GM18868 (cell line): ENCODE measurements around the gene SLC6A6.

Experiments used
- ATAC-seq: cut with Tn5 transposase; IDR thresholded peaks from one replicate; pipeline ENCODE4 v1.9.1; 2021; ENCODE audit warnings: mild to moderate bottlenecking, moderate library complexity; ENCODE audit not compliant: unreplicated experiment

The SLC6A6 gene

DNA sequence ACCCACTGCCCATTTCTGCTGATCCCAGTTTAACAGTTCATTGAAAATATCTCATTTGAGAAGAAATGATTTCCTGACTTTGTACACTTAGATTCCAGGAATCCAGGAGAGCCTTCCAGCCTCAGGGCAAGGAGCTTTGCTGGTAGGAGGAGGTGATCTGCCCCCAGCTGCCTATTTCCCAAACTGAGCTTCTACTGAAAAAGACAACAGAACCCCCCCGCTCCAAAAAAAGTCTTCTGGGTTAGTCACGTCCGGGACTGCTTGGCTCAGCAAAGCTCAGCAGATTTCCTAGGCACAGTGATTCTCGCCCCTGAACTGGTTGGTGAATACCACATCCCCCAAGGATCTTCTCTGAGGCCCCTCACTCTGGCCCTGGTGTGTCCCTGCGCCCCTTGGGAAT, 13.1 kb downstream of the SLC6A6 start:
- no peak for ATAC-seq

DNA sequence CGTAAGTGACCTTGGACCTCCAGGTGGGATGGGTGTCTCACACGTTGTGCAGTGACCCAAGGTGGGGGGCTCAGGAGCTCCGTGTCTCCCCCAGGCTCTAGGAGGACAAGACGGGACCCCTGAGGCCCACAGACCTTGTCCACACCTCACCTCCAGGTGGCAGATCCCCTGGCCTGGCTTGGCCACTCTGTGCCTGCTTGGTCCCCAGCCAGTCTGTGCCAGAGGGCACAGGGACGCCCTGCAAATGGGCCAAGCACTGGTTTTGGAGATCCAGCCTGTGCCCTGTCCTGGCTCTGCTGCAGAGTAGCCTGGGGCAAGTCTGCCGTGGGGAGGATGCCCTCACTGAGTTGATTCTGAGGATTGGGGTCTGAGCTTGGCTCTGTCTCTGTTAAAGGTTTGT, 14.0 kb downstream of the SLC6A6 start:
- no peak for ATAC-seq

DNA sequence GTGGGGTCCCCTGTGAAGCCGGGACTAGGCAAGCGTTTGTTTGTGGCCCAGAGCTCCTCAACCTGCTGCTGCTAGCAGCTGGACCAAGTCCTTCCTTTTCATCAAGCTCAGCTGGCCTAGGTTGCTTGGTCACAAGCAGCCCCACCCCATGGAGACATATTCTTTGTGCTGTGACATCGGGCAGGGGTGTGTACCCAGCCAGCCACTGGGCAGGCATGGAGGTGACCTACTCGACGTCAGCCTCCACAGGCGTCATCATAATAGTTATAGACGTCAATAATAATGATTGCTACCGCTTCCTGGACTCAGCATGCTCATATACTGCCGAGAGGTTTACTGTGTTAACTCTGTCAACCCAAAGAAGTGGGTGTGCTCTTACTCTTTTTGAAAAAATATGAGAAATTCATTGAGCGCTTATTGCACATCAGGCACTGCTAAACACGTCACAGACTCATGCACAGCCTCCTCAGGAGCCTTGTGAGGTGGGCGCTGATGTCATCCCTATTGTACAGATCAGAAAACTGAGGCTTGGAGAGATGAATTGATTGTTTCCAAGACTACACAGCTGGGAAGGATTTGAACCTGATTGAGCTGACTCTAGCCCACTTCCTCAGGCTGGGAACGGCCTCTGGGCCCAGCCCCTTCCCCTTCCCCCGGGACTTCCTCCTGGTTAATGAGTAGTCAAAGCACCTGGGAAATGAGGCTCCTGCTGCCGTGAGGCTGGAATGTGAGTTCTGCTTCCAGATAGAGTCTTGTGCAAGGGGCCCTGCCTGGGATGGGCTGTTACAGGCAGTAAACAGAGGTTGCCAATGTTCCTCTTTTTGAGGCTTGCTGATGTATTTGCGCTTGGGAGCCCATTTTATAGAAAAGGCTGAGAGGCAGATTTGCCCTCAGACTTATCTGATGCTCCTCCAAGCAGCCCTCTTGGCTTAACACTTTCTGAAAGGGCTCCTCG, 16.2 kb downstream of the SLC6A6 start:
- ATAC-seq: no peak

DNA sequence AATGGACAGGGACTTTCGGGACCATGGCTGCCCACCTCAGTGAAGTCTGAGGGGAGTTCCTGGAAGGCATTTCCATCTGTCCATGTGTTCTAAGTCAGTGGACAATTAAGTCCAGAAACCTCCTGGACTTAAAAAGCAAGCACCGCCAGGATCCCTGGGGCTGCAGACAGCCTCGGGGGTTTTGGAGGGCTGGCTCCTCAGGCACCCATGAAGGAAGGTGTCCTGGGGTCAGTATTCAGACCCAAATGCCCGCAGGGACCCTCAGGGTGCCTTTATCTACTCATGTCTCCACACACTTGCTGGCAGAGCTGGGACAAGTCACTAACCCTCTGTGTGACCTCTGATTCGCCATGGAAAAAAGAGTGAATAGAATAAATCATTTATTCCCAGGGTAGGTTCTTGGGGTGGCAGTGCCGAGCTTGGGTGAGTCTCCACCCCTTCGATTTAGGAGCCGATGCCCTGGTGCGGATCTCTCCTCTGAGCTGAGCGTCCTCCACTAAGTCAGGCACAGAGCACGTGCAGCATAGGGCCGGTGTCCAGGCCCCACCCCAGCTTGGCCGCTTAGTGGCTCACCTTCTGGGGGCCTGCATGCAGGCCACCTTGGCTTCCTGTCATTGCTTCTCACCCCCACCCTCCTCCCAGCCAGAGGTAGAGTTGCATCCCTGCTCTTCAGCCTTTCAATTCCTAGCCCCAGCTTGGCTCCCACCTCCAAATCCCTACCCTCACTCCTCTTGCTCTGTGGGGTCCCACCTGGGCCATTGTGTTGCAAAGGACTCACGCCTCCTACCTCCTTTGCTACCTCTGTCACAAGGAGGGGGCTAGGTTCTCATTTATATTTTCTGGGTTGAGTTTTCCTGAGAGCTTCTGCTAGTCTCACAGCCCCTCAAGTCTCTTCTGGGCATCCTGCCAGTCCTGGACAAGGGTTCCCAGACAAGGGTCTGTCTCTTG, 19.9 kb downstream of the SLC6A6 start:
- ATAC-seq: no peak

DNA sequence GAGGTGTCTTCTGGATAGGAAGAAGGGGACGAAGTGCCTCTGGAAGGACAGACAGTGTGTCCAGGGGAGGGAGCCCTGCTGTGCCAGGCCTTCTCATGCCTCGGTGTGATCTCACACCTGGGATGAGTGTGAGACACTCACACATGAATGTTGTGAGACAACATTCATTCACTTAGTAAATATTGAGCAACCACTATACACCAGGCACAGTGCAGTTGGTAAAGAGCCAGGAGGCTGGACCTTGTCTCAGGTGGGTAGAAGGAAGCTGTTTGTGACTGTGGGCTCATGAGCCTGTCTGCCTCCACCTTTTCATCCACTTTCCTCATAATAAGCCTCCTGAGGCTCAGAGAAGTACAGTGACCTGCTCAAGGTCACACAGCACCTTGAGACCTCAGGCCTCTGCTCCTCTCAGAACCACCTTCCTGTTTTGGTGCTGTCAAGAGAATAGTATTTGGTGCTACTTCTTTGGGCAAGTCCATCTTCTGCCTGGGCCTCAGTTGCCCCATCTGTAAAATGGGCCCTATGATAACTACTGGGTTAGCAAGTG, 20.9 kb downstream of the SLC6A6 start:
- no peak for ATAC-seq

DNA sequence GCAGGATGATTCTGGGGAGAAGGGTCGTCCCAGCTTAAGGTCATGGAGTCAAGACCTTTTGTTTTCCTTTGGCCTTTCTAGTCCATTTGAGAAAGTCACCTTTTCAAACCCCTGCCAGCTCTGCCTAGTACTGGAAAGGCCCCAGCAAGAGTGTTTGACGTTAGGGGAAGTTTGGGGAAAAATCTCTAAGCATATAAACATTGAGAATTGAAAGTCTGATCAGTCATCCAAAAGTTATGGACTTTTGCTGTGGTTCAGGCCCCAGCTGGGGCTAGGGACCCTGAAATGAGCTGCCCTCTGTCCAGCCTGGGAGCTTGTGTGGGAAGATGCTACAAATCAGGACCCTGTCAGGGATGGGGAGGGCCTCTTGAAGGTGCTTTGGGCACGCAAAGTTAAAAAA, 21.6 kb downstream of the SLC6A6 start:
- ATAC-seq: no peak

DNA sequence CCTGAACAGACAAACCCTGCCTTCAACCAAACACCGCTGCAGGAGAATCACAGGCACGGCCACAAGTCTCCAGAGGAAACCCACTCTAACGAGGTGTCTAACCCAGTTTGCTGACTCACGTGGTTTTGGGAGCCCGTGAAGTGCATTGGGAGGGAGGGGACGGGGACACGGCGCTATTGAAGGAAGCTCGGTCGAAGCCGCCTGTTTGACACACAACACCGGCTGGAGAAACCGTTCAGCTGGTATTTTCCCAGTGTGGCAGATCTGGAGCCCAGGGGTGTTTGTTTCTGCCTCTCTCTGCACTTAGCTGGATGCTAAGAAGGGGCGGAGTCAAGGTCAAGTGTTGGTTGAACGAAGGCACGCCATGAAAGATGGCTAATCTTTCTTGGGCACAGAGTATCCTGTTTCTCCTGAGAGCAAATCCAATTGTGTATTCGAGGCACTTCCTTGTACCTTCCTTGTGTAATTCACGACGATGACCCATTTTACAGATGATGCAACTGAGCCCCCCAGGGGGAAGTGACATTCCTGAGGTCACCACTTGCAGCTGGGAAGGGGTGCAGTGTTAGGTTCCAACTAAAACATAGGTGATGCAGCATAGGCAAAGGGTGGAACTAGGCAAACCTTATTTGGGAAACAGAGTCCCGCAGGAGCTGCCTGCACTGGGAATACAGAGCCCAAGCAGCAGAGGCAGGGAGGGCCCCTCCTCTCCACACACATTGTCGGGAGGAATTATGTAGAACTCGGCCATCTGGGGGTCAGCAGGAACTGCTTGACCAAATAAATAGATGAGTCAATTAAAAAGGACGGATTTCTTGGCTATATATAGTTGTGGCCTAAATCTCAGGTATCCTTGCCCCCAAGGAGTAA, 22.5 kb downstream of the SLC6A6 start:
- ATAC-seq: no peak

DNA sequence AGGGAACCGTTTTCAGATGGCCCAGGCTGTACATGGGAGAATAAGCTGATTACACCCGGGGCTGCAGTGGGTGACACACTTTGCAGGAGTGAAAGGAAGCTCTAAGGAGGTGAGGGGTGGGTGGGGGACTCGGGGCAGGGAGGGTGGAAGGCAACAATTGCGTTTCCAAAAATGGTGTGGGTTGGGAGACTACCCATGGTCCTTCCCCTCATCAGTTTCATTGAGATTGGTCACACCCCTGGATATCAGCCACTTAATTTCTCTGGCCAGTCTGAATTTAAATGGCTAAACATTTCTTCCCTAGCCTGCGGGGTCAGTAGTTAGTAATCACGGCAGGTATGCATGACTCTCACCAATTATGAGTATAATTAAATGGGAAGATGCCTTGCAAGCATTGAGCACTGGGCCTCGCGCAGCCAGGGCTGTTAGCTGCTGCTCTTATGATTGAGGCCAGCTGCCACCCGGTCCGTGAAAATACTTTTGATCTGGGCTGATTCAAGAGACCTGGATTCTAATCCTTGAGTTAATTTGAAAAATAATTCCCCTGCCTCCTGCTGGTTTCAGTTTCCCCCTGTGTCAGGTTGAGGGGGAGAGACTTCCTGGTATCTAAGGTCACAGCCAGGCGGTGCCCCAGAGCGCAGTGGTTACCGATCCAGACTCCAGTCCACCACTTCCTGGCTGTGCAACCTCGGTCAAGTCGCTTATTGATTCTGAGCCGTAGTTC, 23.3 kb downstream of the SLC6A6 start:
- ATAC-seq: peak; percentile 40

DNA sequence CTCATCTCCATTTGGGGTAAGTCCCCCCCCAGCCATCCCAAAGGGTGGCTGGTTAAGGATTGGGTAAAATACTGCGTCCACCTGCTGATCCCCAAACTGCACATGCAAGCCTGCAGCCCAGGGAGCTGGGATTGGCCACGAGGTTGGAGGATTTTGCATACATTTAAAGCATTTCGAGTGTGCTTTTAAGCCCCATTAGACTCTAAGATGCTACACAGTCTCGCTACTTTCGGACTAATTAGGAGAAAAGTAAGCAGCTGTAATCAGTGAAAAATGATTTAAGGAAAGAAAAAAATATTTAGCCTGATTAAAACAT, 23.9 kb downstream of the SLC6A6 start:
- no peak for ATAC-seq

DNA sequence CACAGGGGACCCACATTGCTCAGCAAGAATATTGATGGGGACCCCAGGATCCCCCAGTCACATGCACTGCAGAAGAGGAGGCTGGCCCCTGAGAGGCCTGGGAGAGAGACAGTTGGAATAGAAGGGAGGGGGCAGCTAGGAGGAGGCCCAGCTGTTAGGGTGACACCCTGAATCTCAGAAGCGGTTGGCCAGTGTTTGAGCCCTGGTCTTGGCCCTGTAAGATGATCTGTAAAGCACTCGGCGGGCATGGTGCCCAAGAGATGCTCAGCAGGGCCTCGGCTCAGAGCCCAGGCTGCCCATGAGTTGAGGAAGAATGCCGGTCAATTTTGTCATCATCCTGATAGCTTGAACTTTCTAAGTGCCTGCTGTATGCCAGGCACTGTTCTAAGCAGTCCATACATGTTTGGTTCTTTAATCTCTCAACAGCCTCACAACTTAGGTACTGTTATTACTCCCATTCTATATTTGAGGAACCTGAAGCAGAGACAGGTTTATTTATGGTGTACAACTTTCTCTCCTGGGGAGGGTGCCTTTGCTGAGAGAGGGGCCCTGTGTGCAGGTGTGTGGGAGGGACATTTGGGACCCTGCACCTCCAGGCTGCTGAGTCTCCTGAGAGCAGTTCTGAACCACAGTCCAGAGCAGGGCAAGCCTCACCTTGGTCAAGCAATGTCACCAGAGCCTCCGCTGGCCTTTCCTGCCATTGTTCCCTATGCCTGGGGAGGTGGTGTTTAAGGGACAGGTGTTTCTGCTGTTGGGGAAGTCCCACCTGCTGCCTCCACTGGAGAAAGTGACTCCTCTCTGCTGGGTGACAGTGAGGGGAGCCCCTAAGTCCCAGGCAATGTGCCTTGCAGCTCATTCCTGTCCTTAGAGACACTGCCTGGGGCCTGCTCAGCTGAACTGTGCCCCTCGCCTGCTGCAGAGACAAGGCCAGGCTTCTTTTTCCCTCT, 26.0 kb downstream of the SLC6A6 start:
- no peak for ATAC-seq

DNA sequence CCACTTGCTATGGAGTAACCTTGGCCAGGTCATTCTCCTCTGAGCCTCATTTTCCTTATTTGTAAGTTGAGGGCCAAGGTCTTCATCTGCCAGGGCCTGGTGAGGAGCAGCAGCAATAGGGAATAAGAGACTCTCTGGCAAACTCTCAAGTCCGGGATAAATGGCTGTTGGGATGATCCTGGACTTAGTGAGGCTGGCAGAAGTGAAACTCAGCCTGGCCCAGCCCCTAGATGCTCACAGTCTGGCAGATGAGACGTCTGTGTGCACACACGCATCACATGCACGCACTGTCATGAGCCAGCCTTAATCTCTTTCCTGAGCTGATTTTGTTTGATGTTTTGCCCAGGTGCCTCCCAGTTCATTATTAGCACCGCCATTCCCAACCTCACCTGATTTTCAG, 26.8 kb downstream of the SLC6A6 start:
- no peak for ATAC-seq

DNA sequence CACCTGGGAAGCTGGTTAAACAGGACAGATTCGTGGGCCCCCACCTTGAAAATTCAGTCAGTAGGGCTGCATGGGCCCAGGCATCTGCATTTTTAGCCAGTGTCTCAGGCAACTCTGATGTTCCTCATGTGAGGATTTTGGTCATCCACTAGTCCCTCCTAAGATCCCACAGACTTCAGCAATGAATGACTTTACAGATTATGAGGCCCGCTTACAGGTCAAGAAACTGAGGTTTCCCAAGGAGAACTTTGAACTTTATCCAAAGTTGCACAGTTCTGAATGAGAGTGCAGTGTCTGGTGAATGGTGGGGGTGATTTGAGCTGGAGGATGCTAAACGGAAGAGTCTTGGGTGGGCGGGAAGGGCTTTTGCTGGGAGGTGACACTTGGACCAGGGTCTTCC, 27.2 kb downstream of the SLC6A6 start:
- ATAC-seq: no peak

DNA sequence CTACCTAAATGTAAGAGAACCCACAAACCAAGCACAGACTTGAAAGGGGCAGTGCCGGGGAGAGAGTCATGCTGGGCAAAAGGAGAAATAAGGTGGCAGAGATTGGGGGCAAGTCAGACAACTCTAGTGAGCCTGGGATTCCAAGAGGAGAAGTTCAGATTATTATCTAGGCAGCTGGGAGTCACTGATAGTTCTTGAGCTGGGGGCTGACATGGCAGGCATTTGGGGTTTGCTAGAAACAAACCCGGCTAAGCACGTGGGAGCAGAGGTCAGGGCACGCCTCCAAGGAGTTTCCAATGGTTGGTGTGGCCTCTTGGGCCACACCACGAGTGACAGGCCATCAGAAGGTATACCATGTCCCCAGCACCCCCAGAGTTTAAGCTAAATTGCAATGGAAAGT, 27.6 kb downstream of the SLC6A6 start:
- no peak for ATAC-seq

DNA sequence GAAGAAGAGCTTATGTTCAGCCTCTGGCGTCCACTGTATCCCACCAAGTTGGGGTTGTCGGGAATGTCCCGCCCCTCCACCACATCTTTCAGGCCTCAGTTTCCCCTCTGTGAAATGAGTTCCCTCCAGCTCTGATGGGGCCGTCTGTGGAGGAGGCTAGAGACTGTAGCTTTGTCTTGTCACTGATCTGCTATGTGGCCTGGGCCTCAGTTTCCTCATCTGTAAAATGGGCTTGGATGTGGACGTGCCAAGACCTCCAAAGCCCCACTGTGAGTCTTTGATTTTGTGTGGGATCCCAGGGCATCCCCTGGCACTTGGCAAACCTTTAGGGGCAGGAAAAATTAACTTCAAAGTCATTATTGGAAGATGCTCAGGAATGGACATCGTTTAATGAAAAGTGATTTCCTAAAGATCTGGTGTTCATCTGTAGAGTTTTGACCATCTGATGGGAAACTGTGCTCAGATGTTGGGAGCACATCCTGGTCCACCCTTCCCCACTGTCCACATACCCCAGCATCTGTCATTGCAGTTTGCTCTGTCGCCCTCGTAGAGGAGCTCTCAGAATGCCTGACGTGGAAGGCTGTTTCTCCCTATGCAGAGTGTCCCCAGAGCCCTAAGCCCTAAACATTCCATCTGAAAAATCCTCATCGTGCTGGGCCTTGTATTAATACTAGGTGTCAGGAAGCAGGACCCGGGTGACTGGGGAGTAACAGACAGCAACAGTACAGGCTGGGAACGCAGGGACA, 28.5 kb downstream of the SLC6A6 start:
- ATAC-seq: no peak

DNA sequence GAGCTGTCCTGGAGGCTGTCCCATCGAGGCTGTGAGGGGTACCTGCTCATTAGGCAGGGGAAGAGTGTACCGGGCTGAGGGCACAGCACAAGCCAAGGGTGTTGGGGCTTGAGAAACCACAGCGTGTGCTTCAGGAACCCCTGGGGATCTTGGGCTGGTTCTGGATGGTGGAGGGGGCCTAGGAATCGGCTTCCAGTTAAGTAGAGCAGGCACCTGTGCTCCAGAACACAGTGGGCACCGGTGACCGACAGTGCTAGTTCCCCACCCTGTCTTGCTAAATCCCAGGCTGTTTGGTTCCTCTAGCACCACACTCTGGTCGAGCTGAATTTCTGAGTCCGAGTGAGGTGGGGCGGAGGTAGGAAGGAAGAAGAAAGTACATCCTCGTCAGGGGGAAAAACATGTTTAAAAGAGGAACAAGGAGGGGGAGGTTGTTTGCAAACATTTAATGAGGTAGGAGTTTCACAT, 29.1 kb downstream of the SLC6A6 start:
- peak; percentile 31 for ATAC-seq

DNA sequence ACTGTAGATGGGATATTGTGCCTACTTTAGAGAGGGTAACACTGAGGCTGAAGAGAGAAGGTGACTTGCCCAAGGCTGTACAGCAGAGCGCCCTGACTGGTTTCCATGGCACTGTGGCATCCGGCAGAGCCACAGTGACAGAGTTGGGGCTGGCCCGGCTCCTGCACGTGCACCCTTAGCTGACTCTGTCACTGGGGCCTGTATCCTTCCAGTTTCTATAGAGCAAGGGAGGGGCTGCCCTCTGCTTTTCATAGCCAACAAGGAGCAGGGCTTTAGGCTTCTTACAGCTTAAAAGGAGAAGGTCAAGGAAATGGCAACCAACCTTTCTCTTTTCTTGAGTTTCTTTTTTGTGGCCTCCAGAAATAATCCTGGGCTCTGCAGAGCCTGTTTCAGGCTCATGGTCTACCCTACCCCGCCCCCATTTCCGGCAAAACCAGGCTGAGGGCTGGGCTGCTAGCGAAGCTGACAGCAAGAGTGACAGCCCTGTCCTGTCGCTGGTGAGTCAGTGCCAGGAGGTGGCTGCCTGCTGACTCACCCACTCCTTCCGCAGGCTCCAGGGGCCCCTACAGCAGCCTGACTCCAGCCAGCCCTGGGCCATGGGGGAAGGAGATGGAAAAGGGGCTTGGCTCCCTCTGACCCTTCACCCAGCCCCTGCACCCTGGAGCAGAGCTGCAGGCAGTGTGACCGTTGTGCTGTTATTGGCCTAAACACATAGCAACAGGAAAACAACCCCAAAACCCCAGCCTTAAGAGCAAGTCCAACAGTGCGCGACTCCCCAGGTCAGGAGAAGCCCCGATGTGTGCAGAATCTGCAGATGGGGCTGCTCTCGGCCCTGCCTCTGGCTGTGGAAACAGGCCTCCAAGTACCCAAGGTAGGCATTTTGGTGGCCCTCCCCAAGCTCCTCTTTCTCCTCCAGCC, 29.8 kb downstream of the SLC6A6 start:
- ATAC-seq: peak; percentile 75

DNA sequence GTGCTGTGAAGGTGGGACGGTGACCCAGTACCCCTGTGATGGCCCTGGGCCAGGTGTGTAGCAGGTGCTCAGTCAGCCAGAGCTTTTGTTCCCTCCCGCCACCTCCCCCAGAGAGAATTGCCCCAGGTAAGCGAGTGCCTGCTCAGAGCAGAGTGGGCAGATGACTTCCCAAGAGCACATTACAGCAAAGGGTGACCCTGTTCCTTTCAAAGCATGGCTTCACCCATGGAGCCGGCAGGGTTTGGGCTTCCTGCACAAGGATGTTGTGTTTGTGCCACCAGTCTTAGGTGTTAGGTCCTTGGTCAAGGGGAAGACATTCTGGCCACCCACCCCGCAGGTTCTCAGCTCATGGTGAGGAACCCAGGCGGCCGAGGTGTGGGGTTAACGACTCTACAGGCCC, 30.7 kb downstream of the SLC6A6 start:
- ATAC-seq: no peak
